Memory B cell (primary cell): ENCODE measurements around the gene BRINP3.

ENCODE experiments used
- ATAC-seq: fragments of 150-1000 bp; cut with Tn5 transposase; 2 replicates; pipeline ENCODE4 v1.10.0; 2021; ENCODE audit warnings: low read depth, mild to moderate bottlenecking, moderate library complexity
- DNase-seq, 2 donors: peaks; one replicate each; pipeline ENCODE4 v3.0.0; 2022; ENCODE audit warnings: low spot score in 2 of 2
- H3K27ac Mint-ChIP-seq: one replicate; pipeline ENCODE4 v1.8.0; 2022; ENCODE audit warnings: mild to moderate bottlenecking, moderate library complexity, mixed read lengths
- H3K27me3 Mint-ChIP-seq: one replicate; pipeline ENCODE4 v1.8.0; 2022; ENCODE audit warnings: mixed read lengths
- H3K36me3 Mint-ChIP-seq: one replicate; pipeline ENCODE4 v1.8.0; 2022; ENCODE audit warnings: mild to moderate bottlenecking, mixed read lengths
- H3K4me1 Mint-ChIP-seq: one replicate; pipeline ENCODE4 v1.8.0; 2022; ENCODE audit warnings: mixed read lengths
- H3K4me3 Mint-ChIP-seq: one replicate; pipeline ENCODE4 v1.8.0; 2022; ENCODE audit warnings: mild to moderate bottlenecking, moderate library complexity, mixed read lengths
- H3K9me3 Mint-ChIP-seq: one replicate; pipeline ENCODE4 v1.8.0; 2022; ENCODE audit warnings: mixed read lengths

Gene BRINP3

DNA sequence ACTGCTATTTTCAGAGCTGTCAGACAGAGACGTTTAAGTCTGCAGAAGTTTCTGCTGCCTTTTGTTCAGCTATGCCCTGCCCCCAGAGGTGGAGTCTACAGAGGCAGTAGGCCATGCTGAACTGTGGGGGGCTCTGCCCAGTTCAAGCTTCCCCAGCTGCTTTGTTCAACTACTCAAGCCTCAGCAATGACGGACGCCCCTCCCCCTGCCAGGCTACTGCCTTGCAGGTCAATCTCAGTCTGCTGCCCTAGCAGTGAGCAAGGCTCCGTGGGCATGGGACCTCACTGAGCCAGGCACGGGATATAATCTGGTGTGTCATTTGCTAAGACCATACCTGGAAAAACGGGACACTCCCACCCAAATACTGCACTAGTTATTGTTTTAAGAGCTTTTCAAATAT, 219.7 kb downstream of the BRINP3 start:
- Mint-ChIP-seq H3K27ac (no peak overlapping the region), H3K36me3 (no peaks in the 10 kb centered on the region), H3K27me3 (no peaks in the 10 kb centered on the region), H3K9me3 (peaks cover 11% of the 10 kb centered on the region), H3K4me3 (no peak overlapping the region), H3K4me1 (no peaks in the 10 kb centered on the region)
- DNase-seq (no peak), ATAC-seq (no peak)

DNA sequence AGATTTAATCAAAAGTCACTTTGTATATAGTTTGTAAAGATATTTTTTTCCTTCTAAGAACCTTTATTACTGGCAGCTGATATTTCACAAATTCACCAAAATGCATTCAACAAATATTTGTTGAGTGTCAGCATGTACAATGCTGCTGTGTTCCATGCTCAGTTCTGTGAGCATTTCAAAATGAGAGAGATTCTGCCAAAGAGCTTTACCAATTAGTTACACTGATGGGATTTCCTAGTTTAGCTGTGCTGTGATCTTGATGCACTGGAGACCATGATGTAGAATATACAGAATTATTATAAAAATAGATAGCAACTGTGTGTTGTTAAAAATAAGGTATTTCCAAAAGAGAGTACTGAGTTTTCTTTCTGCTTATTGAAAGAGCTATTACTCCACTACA, 225.6 kb downstream of the BRINP3 start:
- no peak for ATAC-seq
- Mint-ChIP-seq H3K27ac (no peak overlapping the region), H3K4me3 (no peak overlapping the region), H3K4me1 (no peaks in the 10 kb centered on the region), H3K36me3 (no peaks in the 10 kb centered on the region), H3K27me3 (no peaks in the 10 kb centered on the region), H3K9me3 (peaks cover 17% of the 10 kb centered on the region)
- DNase-seq = no peak

DNA sequence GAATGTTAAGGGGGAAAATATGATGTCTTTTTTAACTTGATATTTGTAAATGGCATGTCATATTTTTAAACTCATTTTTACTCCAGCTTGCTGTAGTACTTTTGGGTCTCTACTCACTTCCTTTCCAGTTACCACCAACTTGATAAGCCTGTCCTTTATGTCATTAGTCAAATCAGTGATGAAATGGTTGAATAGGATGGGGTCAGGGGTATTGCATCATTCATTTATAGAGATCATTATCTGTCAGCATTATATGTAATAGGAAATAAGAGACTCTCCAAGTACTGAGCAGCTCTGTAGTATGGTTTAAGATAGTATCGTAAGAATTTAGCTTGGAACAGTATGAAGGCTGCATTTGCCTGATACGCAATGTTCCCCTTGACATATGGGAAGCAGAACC, 227.3 kb downstream of the BRINP3 start:
- H3K4me3 Mint-ChIP-seq = no peak overlapping the region
- H3K4me1 Mint-ChIP-seq = no peaks in the 10 kb centered on the region
- H3K27ac Mint-ChIP-seq = no peak overlapping the region
- no peak for ATAC-seq
- peaks cover 15% of the 10 kb centered on the region for H3K9me3 Mint-ChIP-seq
- no peaks in the 10 kb centered on the region for H3K36me3 Mint-ChIP-seq
- no peaks in the 10 kb centered on the region for H3K27me3 Mint-ChIP-seq
- DNase-seq = no peak

DNA sequence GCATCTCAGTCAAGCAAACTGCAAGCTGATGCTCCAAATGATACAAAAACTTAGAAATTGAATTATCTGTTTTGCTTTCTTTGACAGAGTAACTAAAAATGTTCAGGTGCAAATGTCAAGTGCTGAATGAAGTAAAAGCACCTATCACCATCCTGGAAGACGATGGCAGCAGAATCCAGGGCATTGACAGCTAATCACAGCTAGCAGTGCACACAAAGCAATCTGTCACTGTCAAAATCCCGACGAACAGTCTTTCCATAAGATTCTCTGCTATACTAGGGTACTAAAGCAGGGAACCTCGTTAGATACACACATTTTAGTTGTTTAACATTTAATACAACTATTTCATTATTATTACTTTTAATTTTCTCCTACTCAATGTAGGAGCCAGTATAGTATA, 233.3 kb downstream of the BRINP3 start:
- ATAC-seq = no peak
- no peaks in the 10 kb centered on the region for H3K4me1 Mint-ChIP-seq
- H3K27ac Mint-ChIP-seq = no peak overlapping the region
- no peaks in the 10 kb centered on the region for H3K36me3 Mint-ChIP-seq
- H3K4me3 Mint-ChIP-seq = no peak overlapping the region
- H3K9me3 Mint-ChIP-seq = peaks cover 6% of the 10 kb centered on the region
- DNase-seq = no peak
- no peaks in the 10 kb centered on the region for H3K27me3 Mint-ChIP-seq

DNA sequence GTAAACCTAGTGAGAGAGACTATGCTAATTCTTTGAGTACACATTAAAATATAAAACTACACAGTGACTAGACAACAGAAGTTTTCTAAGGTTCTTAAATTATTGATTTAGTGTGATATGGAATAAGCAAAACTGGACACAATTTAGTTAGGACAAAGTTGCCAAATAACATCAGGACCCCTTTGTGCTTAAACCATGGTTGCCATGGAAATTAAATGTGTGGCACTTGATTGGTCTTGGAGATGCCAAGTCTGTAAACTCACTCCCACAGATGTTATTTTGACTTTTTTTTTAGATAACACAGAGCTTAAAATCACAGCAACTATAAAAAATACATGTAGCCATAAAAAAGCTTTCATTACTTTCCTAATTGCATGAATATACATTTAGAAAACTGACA, 234.6 kb downstream of the BRINP3 start:
- Mint-ChIP-seq H3K27me3 (no peaks in the 10 kb centered on the region), H3K36me3 (no peaks in the 10 kb centered on the region), H3K4me3 (no peak overlapping the region), H3K27ac (no peak overlapping the region), H3K4me1 (no peaks in the 10 kb centered on the region), H3K9me3 (peaks cover 4% of the 10 kb centered on the region)
- DNase-seq (no peak), ATAC-seq (no peak)

DNA sequence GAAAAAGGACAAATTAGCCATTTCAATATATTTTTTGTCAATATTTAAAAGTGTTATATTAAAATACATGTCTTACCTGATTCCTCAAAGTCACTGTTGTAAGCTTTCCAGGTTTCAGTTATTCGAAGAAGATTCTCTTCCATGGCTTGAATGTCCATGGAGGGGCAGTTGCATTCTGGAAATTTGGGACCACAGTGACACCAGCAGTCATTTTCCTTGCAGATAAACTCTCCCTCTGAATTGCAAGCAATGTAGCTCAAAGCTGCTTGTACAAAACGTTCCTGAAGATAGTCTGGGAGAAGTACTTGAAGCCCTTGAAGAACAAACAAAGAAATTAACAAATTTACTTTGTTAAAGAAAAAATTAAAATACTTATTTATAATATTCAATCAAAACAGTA, 251.7 kb downstream of the BRINP3 start:
- Mint-ChIP-seq H3K4me1 (no peaks in the 10 kb centered on the region), H3K27ac (no peak overlapping the region), H3K27me3 (no peaks in the 10 kb centered on the region), H3K9me3 (peaks cover 1% of the 10 kb centered on the region), H3K36me3 (no peaks in the 10 kb centered on the region), H3K4me3 (no peak overlapping the region)
- DNase-seq = no peak
- ATAC-seq = no peak

DNA sequence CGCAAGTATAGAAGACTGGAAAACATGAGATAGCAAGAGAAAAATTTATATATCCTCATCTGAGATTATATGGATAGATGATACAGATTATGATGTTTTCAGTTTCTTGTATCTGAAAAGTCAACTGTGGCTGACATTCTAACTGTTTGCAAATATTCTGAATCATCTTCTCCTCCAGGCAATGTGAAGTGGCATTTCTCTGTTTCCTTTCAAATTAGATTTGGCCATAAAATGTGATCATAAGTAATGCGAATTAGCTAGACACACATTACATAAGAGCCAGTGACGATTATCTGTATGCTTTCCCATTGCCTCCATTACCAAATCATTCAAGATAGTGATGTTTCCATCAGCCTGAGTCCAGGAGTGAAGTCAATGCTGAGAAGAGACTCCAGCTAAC, 265.2 kb downstream of the BRINP3 start:
- peaks cover 2% of the 10 kb centered on the region for H3K4me1 Mint-ChIP-seq
- H3K9me3 Mint-ChIP-seq = no peaks in the 10 kb centered on the region
- H3K4me3 Mint-ChIP-seq = no peak overlapping the region
- no peak for ATAC-seq
- no peak overlapping the region for H3K27ac Mint-ChIP-seq
- H3K36me3 Mint-ChIP-seq = no peaks in the 10 kb centered on the region
- no peak for DNase-seq
- no peaks in the 10 kb centered on the region for H3K27me3 Mint-ChIP-seq

DNA sequence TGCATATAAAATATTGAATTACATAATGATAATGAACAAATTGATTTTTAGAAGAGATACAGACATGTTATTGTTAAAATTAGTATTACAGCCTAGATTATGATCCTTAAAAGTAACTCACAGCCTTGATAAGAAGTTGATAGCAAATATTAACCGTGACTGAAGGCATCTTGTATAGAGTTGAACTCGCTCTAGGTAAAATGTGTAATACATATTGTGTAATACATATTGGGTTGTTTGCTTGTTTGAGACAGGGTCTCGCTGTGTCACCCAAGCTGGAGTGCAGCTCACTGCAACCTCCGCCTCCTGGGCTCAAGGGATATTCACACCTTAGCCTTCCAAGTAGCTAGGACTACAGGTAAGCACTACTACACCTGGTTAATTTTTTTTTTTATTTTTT, 269.9 kb downstream of the BRINP3 start:
- Mint-ChIP-seq H3K9me3 (peaks cover 5% of the 10 kb centered on the region), H3K27ac (no peak overlapping the region), H3K27me3 (no peaks in the 10 kb centered on the region), H3K4me3 (no peak overlapping the region), H3K36me3 (no peaks in the 10 kb centered on the region), H3K4me1 (peaks cover 2% of the 10 kb centered on the region)
- ATAC-seq = no peak
- DNase-seq = no peak

DNA sequence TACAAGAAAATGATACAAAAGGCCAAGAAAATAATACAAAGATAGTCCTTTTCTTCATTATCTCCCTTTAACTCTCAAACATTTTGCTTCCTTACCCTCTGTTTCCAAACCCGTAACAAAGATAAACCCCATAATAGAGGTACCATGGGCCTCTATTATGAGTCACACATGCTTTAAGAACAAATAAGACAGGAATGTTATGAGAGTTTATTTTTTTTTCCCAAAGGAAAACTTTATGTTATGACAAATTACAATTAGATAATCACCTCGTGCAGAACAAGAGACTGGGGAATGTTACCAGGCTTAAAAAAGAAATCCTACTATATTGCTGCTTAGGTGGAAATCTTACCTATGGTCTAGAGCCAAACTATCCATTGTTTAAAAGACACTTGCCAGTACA, 272.0 kb downstream of the BRINP3 start:
- no peaks in the 10 kb centered on the region for H3K36me3 Mint-ChIP-seq
- H3K4me3 Mint-ChIP-seq = no peak overlapping the region
- H3K4me1 Mint-ChIP-seq = no peaks in the 10 kb centered on the region
- H3K9me3 Mint-ChIP-seq = peaks cover 10% of the 10 kb centered on the region
- no peaks in the 10 kb centered on the region for H3K27me3 Mint-ChIP-seq
- DNase-seq (no peak), ATAC-seq (no peak)
- no peak overlapping the region for H3K27ac Mint-ChIP-seq

DNA sequence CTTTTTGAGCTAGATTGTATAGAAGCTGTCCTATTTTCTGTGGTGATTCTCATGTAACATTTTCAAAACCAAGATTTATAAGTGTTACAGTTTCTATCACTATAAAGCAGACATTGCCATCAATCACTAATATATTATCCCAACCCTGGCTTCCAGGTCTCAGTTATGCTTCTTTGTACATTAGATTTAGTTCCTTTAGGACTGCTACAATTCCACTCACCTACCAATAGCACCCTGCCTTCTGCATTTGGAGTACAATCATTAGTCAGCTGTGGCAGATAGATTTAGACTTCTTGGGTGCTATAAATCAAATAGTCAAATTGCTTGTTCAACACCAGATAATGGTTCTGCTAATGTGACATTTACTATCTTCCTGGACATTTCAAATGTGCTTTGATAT, 281.6 kb downstream of the BRINP3 start:
- no peaks in the 10 kb centered on the region for H3K27me3 Mint-ChIP-seq
- no peak overlapping the region for H3K4me3 Mint-ChIP-seq
- no peak overlapping the region for H3K27ac Mint-ChIP-seq
- peaks cover 7% of the 10 kb centered on the region for H3K9me3 Mint-ChIP-seq
- H3K36me3 Mint-ChIP-seq = peaks cover 1% of the 10 kb centered on the region
- H3K4me1 Mint-ChIP-seq = no peaks in the 10 kb centered on the region
- no peak for DNase-seq
- ATAC-seq = no peak

DNA sequence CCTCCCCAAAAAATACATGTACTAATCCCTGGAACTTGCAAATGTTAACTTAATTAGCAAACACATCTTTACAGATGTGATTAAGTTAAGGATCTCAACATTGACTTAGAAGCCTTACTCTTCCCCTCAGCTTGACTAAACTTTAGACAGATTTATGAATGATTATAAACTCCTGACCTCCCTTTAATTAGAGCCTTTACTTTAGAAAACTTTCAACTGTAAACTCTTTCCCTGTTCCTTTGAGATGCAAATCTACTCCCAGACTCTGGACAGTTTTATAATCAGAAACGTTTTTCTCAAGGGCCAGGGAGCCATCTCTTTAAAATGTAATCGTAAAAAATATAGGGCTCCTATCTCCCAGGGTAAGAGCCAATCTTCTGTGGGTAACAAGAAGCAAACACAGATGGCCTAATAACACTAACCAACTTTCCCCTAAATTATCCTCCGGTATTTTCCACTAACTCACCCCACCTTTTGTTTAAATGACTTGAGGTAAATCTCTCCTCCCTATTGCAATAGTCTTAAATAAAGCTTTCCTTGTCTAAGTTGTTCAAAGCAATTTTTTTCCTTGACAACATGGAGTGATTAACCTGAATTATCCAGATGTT, 284.1 kb downstream of the BRINP3 start:
- Mint-ChIP-seq H3K36me3 (peaks cover 1% of the 10 kb centered on the region), H3K4me3 (no peak overlapping the region), H3K27me3 (no peaks in the 10 kb centered on the region), H3K9me3 (peaks cover 2% of the 10 kb centered on the region), H3K4me1 (no peaks in the 10 kb centered on the region), H3K27ac (no peak overlapping the region)
- ATAC-seq = no peak
- no peak for DNase-seq

DNA sequence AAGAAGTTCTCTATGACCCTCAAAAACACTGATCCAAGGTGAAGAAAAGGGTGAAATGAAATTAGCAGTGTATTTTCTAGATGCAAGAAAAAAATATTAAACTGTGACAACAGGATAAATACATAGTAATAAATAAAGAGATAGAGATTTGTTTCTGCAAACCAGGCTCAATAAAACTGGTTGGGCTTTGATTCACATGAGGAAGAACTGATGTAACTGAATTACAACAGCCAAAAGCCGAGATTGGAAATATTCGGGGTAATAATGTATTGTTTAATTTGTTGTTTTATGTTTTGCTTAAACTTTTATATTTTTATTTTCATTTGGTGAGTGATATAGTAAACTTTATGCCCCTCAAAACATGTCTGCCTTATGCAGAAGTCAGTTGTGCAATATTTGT, 285.0 kb downstream of the BRINP3 start:
- Mint-ChIP-seq H3K4me1 (no peaks in the 10 kb centered on the region), H3K36me3 (peaks cover 1% of the 10 kb centered on the region), H3K27me3 (no peaks in the 10 kb centered on the region), H3K4me3 (no peak overlapping the region), H3K9me3 (peaks cover 2% of the 10 kb centered on the region), H3K27ac (no peak overlapping the region)
- no peak for DNase-seq
- ATAC-seq = no peak

DNA sequence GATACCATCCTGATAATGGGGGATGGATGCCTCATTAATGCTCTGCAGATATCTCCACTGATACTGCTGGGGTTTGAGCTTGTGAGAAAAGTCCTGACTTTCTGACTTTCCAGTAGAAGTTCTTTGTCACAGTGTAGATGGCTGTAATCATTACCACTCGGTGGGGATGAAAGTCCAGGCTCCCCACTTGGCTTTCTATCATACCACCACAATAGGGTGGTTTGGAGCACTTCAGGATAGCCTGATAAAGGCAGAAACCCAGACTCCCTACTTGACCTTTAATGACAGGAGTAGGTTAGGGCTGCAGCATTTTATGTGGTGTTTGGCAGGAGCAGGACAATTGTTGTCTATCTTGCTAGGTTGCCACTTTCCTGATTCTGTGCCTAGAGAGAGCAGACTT, 294.1 kb downstream of the BRINP3 start:
- no peaks in the 10 kb centered on the region for H3K9me3 Mint-ChIP-seq
- ATAC-seq (no peak), DNase-seq (no peak)
- H3K27ac Mint-ChIP-seq = no peak overlapping the region
- H3K36me3 Mint-ChIP-seq = no peaks in the 10 kb centered on the region
- H3K27me3 Mint-ChIP-seq = no peaks in the 10 kb centered on the region
- no peak overlapping the region for H3K4me3 Mint-ChIP-seq
- no peaks in the 10 kb centered on the region for H3K4me1 Mint-ChIP-seq

DNA sequence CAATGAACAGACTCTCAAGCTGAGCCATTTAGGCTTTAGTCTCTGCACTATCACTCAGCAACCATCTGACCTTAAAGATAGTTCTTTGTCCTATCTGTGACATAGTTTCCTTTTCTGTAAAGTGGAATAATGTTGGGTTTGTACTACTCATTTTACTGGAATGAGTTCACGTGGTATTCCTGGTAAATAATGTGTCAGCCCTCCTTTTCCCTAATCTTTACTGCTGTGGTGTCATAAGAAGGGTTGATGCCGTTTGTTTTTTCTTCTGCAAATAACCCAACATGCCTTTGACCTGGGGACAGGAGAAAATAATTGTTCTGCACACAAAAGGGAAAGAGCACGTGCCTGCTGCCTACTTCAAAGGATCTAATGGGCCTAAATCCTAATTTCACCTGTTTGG, 297.8 kb downstream of the BRINP3 start:
- Mint-ChIP-seq H3K4me3 (no peak overlapping the region), H3K4me1 (no peaks in the 10 kb centered on the region), H3K27ac (no peak overlapping the region), H3K27me3 (no peaks in the 10 kb centered on the region), H3K36me3 (no peaks in the 10 kb centered on the region), H3K9me3 (peaks cover 2% of the 10 kb centered on the region)
- DNase-seq (no peak), ATAC-seq (no peak)

DNA sequence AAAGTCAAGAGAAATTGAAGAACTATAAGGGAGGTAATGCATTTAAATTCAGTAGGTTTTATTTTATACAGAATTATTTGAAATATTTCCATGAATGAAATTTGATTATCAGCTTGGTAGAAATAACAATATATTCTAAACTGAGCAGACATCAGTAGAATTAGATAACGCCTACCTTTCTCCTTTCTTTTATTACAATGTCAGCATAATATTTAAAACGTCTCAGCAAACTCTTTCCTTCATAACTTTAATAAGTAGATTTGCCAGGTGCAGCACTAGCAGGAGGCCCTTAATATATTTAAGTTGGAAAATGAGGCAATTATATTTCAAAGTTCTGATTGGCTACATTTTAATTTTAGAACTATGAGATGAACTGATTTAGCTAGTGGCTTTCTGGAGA, 298.8 kb downstream of the BRINP3 start:
- Mint-ChIP-seq H3K4me3 (no peak overlapping the region), H3K27me3 (no peaks in the 10 kb centered on the region), H3K9me3 (peaks cover 2% of the 10 kb centered on the region), H3K4me1 (no peaks in the 10 kb centered on the region), H3K27ac (no peak overlapping the region), H3K36me3 (no peaks in the 10 kb centered on the region)
- no peak for ATAC-seq
- DNase-seq = no peak
